Measurements from ENCODE around the gene PCCA. TPM values are rescaled to one million over a fixed set of nuclear protein-coding genes. Genes with fewer than 3 reads are reported as not detected.
"Not testable (repeated sequence)": the region's sequence is repeated elsewhere in the genome, so short reads cannot be mapped to it uniquely, and the experiment has no call there.

The PCCA gene
- total RNA-seq, 1 experiment from 2014 or later: 28.3 TPM

- no peaks in the 10 kb centered on the region for H3K27me3 ChIP-seq (replicated peaks)
- peak overlapping the region; percentile 76 for H3K27ac ChIP-seq
- DNase-seq (ENCODE audit: low read depth in 1 of 2, low spot score in 2 of 2): peak in 1 of 2 experiments; percentile 87
- H3K9me3 ChIP-seq (replicated peaks): peaks cover 7% of the 10 kb centered on the region; the same call in 1 of the 2 replicates
- H3K36me3 ChIP-seq: no peaks in the 10 kb centered on the region
- no peak overlapping the region for H3K4me3 ChIP-seq
- H3K4me1 ChIP-seq (replicated peaks): peaks cover 23% of the 10 kb centered on the region
Measured at GRCh38 chr13:100138859-100139491, 50.1 kb downstream of the PCCA start.

GRCh38 chr13:100139817-100140216 lies 50.9 kb downstream of the PCCA start:
- H3K27me3 ChIP-seq (replicated peaks): no peaks in the 10 kb centered on the region
- peak overlapping the region; percentile 76 for H3K27ac ChIP-seq
- DNase-seq (ENCODE audit: low read depth in 1 of 2, low spot score in 2 of 2): peak; percentile 75 to 99
- no peak overlapping the region for H3K4me3 ChIP-seq
- peaks cover 23% of the 10 kb centered on the region for H3K4me1 ChIP-seq (replicated peaks)
- peaks cover 7% of the 10 kb centered on the region; the same call in 1 of the 2 replicates for H3K9me3 ChIP-seq (replicated peaks)
- H3K36me3 ChIP-seq: 0 out of 2 replicates have a peak, but pooled peaks cover under 1% of the 10 kb centered on the region

DNA sequence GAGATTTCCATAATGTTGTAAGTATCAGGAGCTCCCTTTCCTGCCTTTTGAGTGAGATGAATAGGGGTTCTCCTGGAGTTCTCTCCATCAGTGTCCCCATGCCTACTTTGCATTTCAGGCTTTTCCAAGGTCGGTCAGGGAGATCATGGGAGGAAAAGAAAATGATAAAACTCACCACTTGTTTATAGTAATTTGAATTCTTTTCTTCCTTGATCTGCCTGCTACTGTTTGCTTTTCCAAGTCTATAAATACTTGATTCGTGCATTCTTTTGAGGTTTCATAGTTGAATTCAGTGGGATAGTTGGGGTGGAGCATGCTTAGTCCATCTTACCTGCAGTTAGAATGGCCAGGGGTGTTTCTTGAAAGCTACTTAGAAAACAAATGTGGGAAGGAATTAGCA lies 51.5 kb downstream of the PCCA start:
- Histone ChIP-seq H3K4me1 (replicated peaks) (peaks cover 23% of the 10 kb centered on the region), H3K27me3 (replicated peaks) (no peaks in the 10 kb centered on the region), H3K9me3 (replicated peaks) (peaks cover 7% of the 10 kb centered on the region; the same call in 1 of the 2 replicates), H3K27ac (peak overlapping the region; percentile 76), H3K36me3 (0 out of 2 replicates have a peak, but pooled peaks cover 4% of the 10 kb centered on the region), H3K4me3 (no peak overlapping the region)
- DNase-seq (ENCODE audit: low read depth in 1 of 2, low spot score in 2 of 2): peak; percentile 73 to 99

DNA sequence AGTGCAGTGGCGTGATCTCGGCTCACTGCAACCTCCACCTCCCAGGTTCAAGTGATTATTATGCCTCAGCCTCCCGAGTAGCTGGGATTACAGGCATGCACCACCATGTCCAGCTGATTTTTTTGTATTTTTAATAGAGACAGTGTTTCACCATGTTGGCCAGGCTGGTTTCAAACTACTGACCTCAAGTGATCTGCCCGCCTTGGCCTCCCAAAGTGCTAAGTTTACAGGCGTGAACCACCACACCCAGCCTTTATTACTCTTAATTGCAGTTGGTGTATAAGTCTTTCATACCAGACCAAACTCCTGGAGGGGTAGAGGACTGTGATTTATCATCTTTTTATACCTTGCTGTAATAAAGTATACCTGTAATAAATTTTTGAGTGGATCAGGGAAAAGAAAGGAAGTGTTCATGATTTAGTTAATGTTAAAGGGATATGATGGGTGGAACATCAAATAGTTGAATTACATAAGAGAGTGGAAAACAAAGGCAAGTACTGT lies 52.6 kb downstream of the PCCA start:
- H3K27me3 ChIP-seq (replicated peaks); H3K4me3 ChIP-seq; DNase-seq (ENCODE audit: low read depth in 1 of 2, low spot score in 2 of 2); H3K36me3 ChIP-seq; H3K27ac ChIP-seq: not testable (repeated sequence)
- peaks cover 23% of the 10 kb centered on the region for H3K4me1 ChIP-seq (replicated peaks)
- peaks cover 11% of the 10 kb centered on the region for H3K9me3 ChIP-seq (replicated peaks)

DNA sequence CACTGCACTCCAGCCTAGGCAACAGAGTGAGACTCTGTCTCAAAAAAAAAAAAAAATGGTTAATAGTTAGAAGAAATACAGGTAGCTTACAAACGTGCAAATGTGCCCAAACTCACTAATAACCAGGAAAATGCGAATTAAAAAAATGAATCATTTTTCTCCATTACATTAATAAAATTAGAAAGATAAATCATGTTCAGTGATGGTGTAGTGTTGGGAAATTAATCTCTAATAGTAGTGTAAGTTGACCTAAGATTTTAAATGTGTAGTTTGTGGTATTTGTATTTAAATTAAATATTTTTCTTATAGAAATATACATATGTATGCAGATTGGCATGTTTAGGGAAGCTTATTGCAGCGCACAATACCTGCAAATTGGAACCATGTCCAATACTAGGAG lies 57.6 kb downstream of the PCCA start:
- H3K36me3 ChIP-seq: 0 out of 2 replicates have a peak, but pooled peaks cover 9% of the 10 kb centered on the region
- DNase-seq (ENCODE audit: low read depth in 1 of 2, low spot score in 2 of 2): no peak
- H3K4me3 ChIP-seq: no peak overlapping the region
- H3K9me3 ChIP-seq (replicated peaks): peaks cover 4% of the 10 kb centered on the region; the same call in 1 of the 2 replicates
- no peaks in the 10 kb centered on the region for H3K27me3 ChIP-seq (replicated peaks)
- H3K4me1 ChIP-seq (replicated peaks): no peaks in the 10 kb centered on the region
- H3K27ac ChIP-seq: no peak overlapping the region

GRCh38 chr13:100147825-100148224 lies 58.9 kb downstream of the PCCA start:
- Histone ChIP-seq H3K27me3 (replicated peaks) (no peaks in the 10 kb centered on the region), H3K9me3 (replicated peaks) (peaks cover 4% of the 10 kb centered on the region; the same call in 1 of the 2 replicates), H3K36me3 (0 out of 2 replicates have a peak, but pooled peaks cover 9% of the 10 kb centered on the region), H3K27ac (no peak overlapping the region), H3K4me3 (no peak overlapping the region), H3K4me1 (replicated peaks) (no peaks in the 10 kb centered on the region)
- no peak for DNase-seq (ENCODE audit: low read depth in 1 of 2, low spot score in 2 of 2)

GRCh38 chr13:100148422-100148821 lies 59.5 kb downstream of the PCCA start:
- Histone ChIP-seq H3K4me1 (replicated peaks) (no peaks in the 10 kb centered on the region), H3K4me3 (no peak overlapping the region), H3K36me3 (0 out of 2 replicates have a peak, but pooled peaks cover 9% of the 10 kb centered on the region), H3K27ac (no peak overlapping the region), H3K27me3 (replicated peaks) (no peaks in the 10 kb centered on the region), H3K9me3 (replicated peaks) (peaks cover 4% of the 10 kb centered on the region; the same call in 1 of the 2 replicates)
- DNase-seq (ENCODE audit: low read depth in 1 of 2, low spot score in 2 of 2): peak in 1 of 2 experiments; percentile 63

GRCh38 chr13:100149389-100149788 lies 60.5 kb downstream of the PCCA start:
- DNase-seq (ENCODE audit: low read depth in 1 of 2, low spot score in 2 of 2): peak in 1 of 2 experiments; percentile 57
- H3K27me3 ChIP-seq (replicated peaks): no peaks in the 10 kb centered on the region
- H3K27ac ChIP-seq: no peak overlapping the region
- H3K4me1 ChIP-seq (replicated peaks): no peaks in the 10 kb centered on the region
- H3K9me3 ChIP-seq (replicated peaks): peaks cover 4% of the 10 kb centered on the region; the same call in 1 of the 2 replicates
- 0 out of 2 replicates have a peak, but pooled peaks cover 9% of the 10 kb centered on the region for H3K36me3 ChIP-seq
- no peak overlapping the region for H3K4me3 ChIP-seq

DNA sequence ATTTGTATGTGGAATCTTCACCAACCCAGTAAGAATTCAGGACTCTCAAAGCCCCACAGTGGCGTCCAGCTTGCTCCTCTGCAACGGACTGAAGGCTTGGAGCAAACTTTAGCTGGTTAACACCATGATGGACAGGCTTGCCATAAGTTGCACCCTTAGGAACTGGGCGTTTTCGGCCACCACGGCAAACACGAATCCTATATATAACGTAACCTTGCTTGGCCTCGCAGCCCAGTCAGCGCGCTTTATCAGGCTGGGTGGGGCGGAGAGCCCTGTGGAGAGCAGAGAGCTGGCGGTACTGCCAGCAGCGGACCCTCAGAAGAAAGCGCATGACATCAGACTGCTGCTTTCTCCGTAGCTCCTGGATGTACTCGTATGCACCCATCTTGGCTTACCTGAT lies 61.8 kb downstream of the PCCA start:
- H3K27ac ChIP-seq; H3K4me1 ChIP-seq (replicated peaks); H3K36me3 ChIP-seq; H3K9me3 ChIP-seq (replicated peaks); H3K27me3 ChIP-seq (replicated peaks); H3K4me3 ChIP-seq: not testable (repeated sequence)
- DNase-seq (ENCODE audit: low read depth in 1 of 2, low spot score in 2 of 2): peak; percentile 40 to 84

DNA sequence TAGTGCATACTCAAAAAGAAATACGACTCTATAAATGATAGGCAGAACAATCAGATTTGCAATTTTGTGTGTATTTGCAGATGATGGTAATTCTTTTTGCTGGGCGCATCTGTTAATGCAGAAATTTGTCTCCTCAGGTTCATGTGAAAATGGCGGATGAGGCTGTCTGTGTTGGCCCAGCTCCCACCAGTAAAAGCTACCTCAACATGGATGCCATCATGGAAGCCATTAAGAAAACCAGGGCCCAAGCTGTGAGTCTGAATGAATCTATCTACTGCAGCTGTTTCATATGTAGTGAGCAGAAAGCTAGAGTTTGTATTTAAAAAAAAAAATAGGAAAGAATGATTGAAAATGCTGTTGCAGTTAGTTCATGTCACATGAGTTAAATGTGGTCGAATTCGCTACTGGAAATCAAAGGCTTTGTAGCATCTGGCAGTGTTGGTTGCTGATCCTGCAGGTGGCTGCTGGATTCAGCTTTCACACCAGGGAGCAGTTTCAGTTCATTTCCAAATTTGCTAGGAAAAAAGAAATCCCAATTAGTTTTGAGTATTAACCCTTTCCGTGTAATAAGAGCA lies 66.0 kb downstream of the PCCA start:
- Histone ChIP-seq H3K27ac (no peak overlapping the region), H3K4me1 (replicated peaks) (peaks cover 12% of the 10 kb centered on the region), H3K36me3 (peaks cover 3% of the 10 kb centered on the region; the same call in 1 of the 2 replicates), H3K4me3 (no peak overlapping the region), H3K27me3 (replicated peaks) (no peaks in the 10 kb centered on the region), H3K9me3 (replicated peaks) (no peaks in the 10 kb centered on the region)
- DNase-seq (ENCODE audit: low read depth in 1 of 2, low spot score in 2 of 2): no peak

- Histone ChIP-seq H3K27ac (no peak overlapping the region), H3K4me1 (replicated peaks) (peaks cover 12% of the 10 kb centered on the region), H3K36me3 (peaks cover 3% of the 10 kb centered on the region; the same call in 1 of the 2 replicates), H3K27me3 (replicated peaks) (no peaks in the 10 kb centered on the region), H3K9me3 (replicated peaks) (no peaks in the 10 kb centered on the region), H3K4me3 (no peak overlapping the region)
- DNase-seq (ENCODE audit: low read depth in 1 of 2, low spot score in 2 of 2): peak; percentile 81 to 93
Measured at GRCh38 chr13:100156788-100157187, 67.9 kb downstream of the PCCA start.

DNA sequence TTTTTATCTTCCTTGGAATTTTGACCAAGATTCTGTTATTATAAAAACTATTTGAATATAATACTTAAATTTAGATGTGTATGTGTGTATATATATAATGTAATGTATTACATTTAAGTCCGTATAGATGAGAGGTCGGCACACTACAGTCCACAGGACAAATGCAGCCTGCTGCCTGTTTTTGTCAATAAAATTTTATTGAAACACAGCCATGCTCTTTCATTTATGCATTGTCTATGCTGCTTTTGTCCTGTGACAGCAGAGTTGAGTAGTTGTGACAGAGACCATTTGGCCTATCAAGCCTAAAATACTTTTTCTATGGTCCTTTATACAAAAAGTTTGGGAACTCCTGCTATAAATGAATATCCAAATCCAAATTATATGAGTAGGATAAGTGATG lies 69.7 kb downstream of the PCCA start:
- Histone ChIP-seq H3K4me1 (replicated peaks) (peaks cover 17% of the 10 kb centered on the region), H3K4me3 (no peak overlapping the region), H3K27me3 (replicated peaks) (no peaks in the 10 kb centered on the region), H3K27ac (no peak overlapping the region), H3K36me3 (peaks cover 3% of the 10 kb centered on the region; the same call in 1 of the 2 replicates), H3K9me3 (replicated peaks) (no peaks in the 10 kb centered on the region)
- DNase-seq (ENCODE audit: low read depth in 1 of 2, low spot score in 2 of 2): no peak

- no peak overlapping the region for H3K27ac ChIP-seq
- peak in 1 of 2 experiments; percentile 76 for DNase-seq (ENCODE audit: low read depth in 1 of 2, low spot score in 2 of 2)
- no peaks in the 10 kb centered on the region for H3K27me3 ChIP-seq (replicated peaks)
- H3K36me3 ChIP-seq: peaks cover 3% of the 10 kb centered on the region; the same call in 1 of the 2 replicates
- no peaks in the 10 kb centered on the region for H3K9me3 ChIP-seq (replicated peaks)
- peaks cover 17% of the 10 kb centered on the region for H3K4me1 ChIP-seq (replicated peaks)
- no peak overlapping the region for H3K4me3 ChIP-seq
Measured at GRCh38 chr13:100159584-100159983, 70.7 kb downstream of the PCCA start.

- Histone ChIP-seq H3K4me1 (replicated peaks) (peaks cover 17% of the 10 kb centered on the region), H3K27ac (no peak overlapping the region), H3K27me3 (replicated peaks) (no peaks in the 10 kb centered on the region), H3K9me3 (replicated peaks) (no peaks in the 10 kb centered on the region), H3K4me3 (no peak overlapping the region), H3K36me3 (peaks cover 3% of the 10 kb centered on the region; the same call in 1 of the 2 replicates)
- no peak for DNase-seq (ENCODE audit: low read depth in 1 of 2, low spot score in 2 of 2)
Measured at GRCh38 chr13:100160450-100160849, 71.6 kb downstream of the PCCA start.
